Suprapubic skin (tissue), 4 donors: Measurements from ENCODE around the gene RBMY1B. TPM values are rescaled to one million over a fixed set of nuclear protein-coding genes. Genes with fewer than 3 reads are reported as not detected.
"Not testable (repeated sequence)": the region's sequence is repeated elsewhere in the genome, so short reads cannot be mapped to it uniquely, and the experiment has no call there.

Experiments
- DNase-seq, 2 donors: peaks; one replicate each; pipeline ENCODE4 v3.0.0-alpha.2; 2019; ENCODE audit warnings: low spot score in 2 of 2
- H3K27ac ChIP-seq: fragments of 200-600 bp; sonication (generic); one replicate; pipeline ENCODE4 v1.5.1; 2019
- H3K27me3 ChIP-seq: fragments of 200-600 bp; sonication (generic); one replicate; pipeline ENCODE4 v1.5.1; 2019
- H3K36me3 ChIP-seq: fragments of 200-600 bp; sonication (generic); one replicate; pipeline ENCODE4 v1.5.1; 2019
- H3K4me1 ChIP-seq: fragments of 200-600 bp; sonication (generic); one replicate; pipeline ENCODE4 v1.5.1; 2019
- H3K4me3 ChIP-seq: fragments of 200-600 bp; sonication (generic); one replicate; pipeline ENCODE4 v1.5.1; 2019; ENCODE audit warnings: mild to moderate bottlenecking
- H3K9me3 ChIP-seq: fragments of 200-600 bp; sonication (generic); one replicate; pipeline ENCODE4 v1.5.1; 2019
- CTCF ChIP-seq, 2 donors: fragments of 200-600 bp in 1 of 2; fragments of 450-650 bp in 1 of 2; sonication (generic) in 1 of 2; IDR thresholded peaks; one replicate each; pipeline ENCODE4 v1.5.1; 2016 to 2019; ENCODE audit warnings: antibody characterized with exemption in 2 of 2, mild to moderate bottlenecking in 1 of 2, moderate library complexity in 1 of 2
- EP300 ChIP-seq: sonication (generic); formaldehyde crosslinking; IDR thresholded peaks from one replicate; pipeline ENCODE4 v1.6.1; 2017; ENCODE audit warnings: antibody characterized with exemption
- POLR2A ChIP-seq, 2 donors: fragments of 450-650 bp; IDR thresholded peaks; one replicate each; pipeline ENCODE4 v1.6.1; 2017; ENCODE audit warnings: antibody characterized with exemption in 2 of 2, mild to moderate bottlenecking in 2 of 2, moderate library complexity in 2 of 2
- POLR2AphosphoS5 ChIP-seq, 3 donors: sonication (generic); formaldehyde crosslinking; IDR thresholded peaks; one replicate each; pipeline ENCODE4 v1.6.1; 2017; ENCODE audit warnings: antibody characterized with exemption in 3 of 3
- WGBS: methylation state at CpG from one replicate; pipeline ENCODE4 v1.1.5; 2018; 5-methylcytosine and 5-hydroxymethylcytosine counted together
- total RNA-seq, 4 donors: library from RNA; depleted of rRNA; stranded (reverse); fragments of >200 nt; gene quantifications; one replicate each; pipeline ENCODE4 v1.1.0, GENCODE V29; 2016

The RBMY1B gene
- not detected for total RNA-seq

GRCh38 chrY:21511038-21511437 lies at the start of gene RBMY1B:
TSS of gene RBMY1B (plus strand) at chrY:21511338. CDS start at chrY:21513351, 2,013 bp downstream.
- not testable (repeated sequence) for DNase-seq, H3K9me3 ChIP-seq, H3K27ac ChIP-seq, H3K36me3 ChIP-seq, H3K4me3 ChIP-seq, H3K4me1 ChIP-seq, H3K27me3 ChIP-seq
- WGBS: no CpG with 5 or more reads among the region's 28 CpGs

GRCh38 chrY:21462915-21463314 lies 48.2 kb upstream of the RBMY1B start:
- not testable (repeated sequence) for H3K9me3 ChIP-seq, H3K4me3 ChIP-seq, H3K27me3 ChIP-seq, DNase-seq, H3K36me3 ChIP-seq, H3K27ac ChIP-seq, H3K4me1 ChIP-seq
- no CpG with 5 or more reads among the region's 1 CpG for WGBS

- H3K27ac ChIP-seq: no peak overlapping the region
- H3K4me3 ChIP-seq: no peak overlapping the region
- no peaks in the 10 kb centered on the region for H3K9me3 ChIP-seq
- no peaks in the 10 kb centered on the region for H3K27me3 ChIP-seq
- TF ChIP-seq CTCF (IDR thresholded peaks at IDR 0.05) (no peak), POLR2AphosphoS5 (IDR thresholded peaks at IDR 0.05) (no peak), EP300 (no peak), POLR2A (IDR thresholded peaks at IDR 0.05) (no peak)
- H3K36me3 ChIP-seq: no peaks in the 10 kb centered on the region
- no peaks in the 10 kb centered on the region for H3K4me1 ChIP-seq
- no peak for DNase-seq
- no CpG with 5 or more reads among the region's 1 CpG for WGBS
Measured at GRCh38 chrY:21482967-21483366, 28.2 kb upstream of the RBMY1B start.

GRCh38 chrY:21534579-21534978 lies 23.4 kb downstream of the RBMY1B start, which contains the start of gene RBMY1A1:
TSS of gene RBMY1A1 (plus strand) at chrY:21534879. CDS start at chrY:21536892, 2,013 bp downstream.
- not testable (repeated sequence) for H3K9me3 ChIP-seq, DNase-seq, H3K4me1 ChIP-seq, H3K27me3 ChIP-seq, H3K36me3 ChIP-seq, H3K4me3 ChIP-seq, H3K27ac ChIP-seq
- no CpG with 5 or more reads among the region's 28 CpGs for WGBS

- not testable (repeated sequence) for H3K27ac ChIP-seq, H3K36me3 ChIP-seq
- no CpG with 5 or more reads among the region's 5 CpGs for WGBS
Measured at GRCh38 chrY:21559316-21559984, 48.3 kb downstream of the RBMY1B start.

More at GRCh38 chrY:21559316-21559984, 48.3 kb downstream of the RBMY1B start:
- H3K4me3 ChIP-seq, H3K27me3 ChIP-seq, H3K4me1 ChIP-seq, H3K9me3 ChIP-seq, DNase-seq: not testable (repeated sequence)

Other genes with a start within 250 kb of the RBMY1B start
- not detected for gene RBMY1A1, start 23.5 kb downstream of the RBMY1B start, total RNA-seq